Lung (tissue), 12 donors: ENCODE measurements around the gene GIGYF2. TPM values are rescaled to one million over a fixed set of nuclear protein-coding genes. Genes with fewer than 3 reads are reported as not detected.
A peak's percentile ranks its signal among the peaks of the same experiment; 100 is the strongest.

Experiments used
- ATAC-seq: fragments of 200-7000 bp; cut with Tn5 transposase; one replicate; pipeline ENCODE4 v1.9.1; 2020; ENCODE audit warnings: moderate number of reproducible peaks; ENCODE audit not compliant: insufficient read depth, low FRiP score
- DNase-seq, 3 donors: peaks; one replicate each; pipeline ENCODE4 v3.0.0-alpha.2; 2013 to 2017
- H3K27ac ChIP-seq, 2 donors: one replicate each; pipeline ENCODE4 v1.5.1; 2013; ENCODE audit warnings: mild to moderate bottlenecking in 2 of 2, moderate library complexity in 2 of 2, control low read depth in 1 of 2, inconsistent platforms in 1 of 2, low read depth in 1 of 2, low read length in 1 of 2
- H3K27me3 ChIP-seq, 3 donors: one replicate each; pipeline ENCODE4 v1.5.1; 2013; ENCODE audit warnings: low read length in 2 of 3; ENCODE audit not compliant: control insufficient read depth in 3 of 3, insufficient read depth in 3 of 3
- H3K36me3 ChIP-seq, 4 donors: one replicate each; pipeline ENCODE4 v1.5.1; 2013; ENCODE audit warnings: low read length in 4 of 4, mild to moderate bottlenecking in 1 of 4, moderate library complexity in 1 of 4; ENCODE audit not compliant: control insufficient read depth in 4 of 4, insufficient read depth in 4 of 4
- H3K4me1 ChIP-seq, 5 donors: one replicate each; pipeline ENCODE4 v1.5.1; 2013; ENCODE audit warnings: low read length in 5 of 5, mild to moderate bottlenecking in 2 of 5, moderate library complexity in 1 of 5; ENCODE audit not compliant: control insufficient read depth in 5 of 5, insufficient read depth in 5 of 5
- H3K4me3 ChIP-seq: one replicate; pipeline ENCODE4 v1.5.1; 2013; ENCODE audit warnings: mild to moderate bottlenecking, control low read depth, moderate library complexity
- H3K9ac ChIP-seq, 2 donors: one replicate each; pipeline ENCODE4 v1.5.1; 2013; ENCODE audit warnings: low read length in 2 of 2, control low read depth in 1 of 2; ENCODE audit not compliant: insufficient read depth in 1 of 2
- H3K9me3 ChIP-seq, 4 donors: one replicate each; pipeline ENCODE4 v1.5.1; 2013; ENCODE audit warnings: low read length in 3 of 4, mild to moderate bottlenecking in 1 of 4, moderate library complexity in 1 of 4; ENCODE audit not compliant: control insufficient read depth in 4 of 4, insufficient read depth in 3 of 4
- WGBS, 2 donors: extraction: QIAGEN DNeasy Blood & Tissue Kit; methylation state at CpG; one replicate each; pipeline ENCODE4 v1.1.7; 2013; 5-methylcytosine and 5-hydroxymethylcytosine counted together
- polyA plus RNA-seq, 2 donors: library from polyadenylated mRNA; stranded (reverse); fragments of 200-250 nt; gene quantifications; one replicate each; pipeline ENCODE4 v1.2.1, GENCODE V29; 2013
- total RNA-seq, 2 donors: library from RNA; depleted of rRNA in 1 of 2; stranded (reverse); fragments of >200 nt in 1 of 2; gene quantifications; one replicate each; pipeline ENCODE4 v1.2.1, GENCODE V29; 2014 to 2021
- TF ChIP-seq, protein P1 (sequence below): IDR thresholded peaks from 2 replicates; pipeline ENCODE4 v1.5.1; 2012; ENCODE audit warnings: mild to moderate bottlenecking; ENCODE audit errors: control extremely low read depth, extremely low read depth
- donor health status: control.
- donor health status: control.
- donor health status: Bipolar disorder and iron deficiency.
- donor health status: healthy.
- donor health status: DM: yes; HTN: yes; CAD: no.

GIGYF2 gene
- total and polyA plus RNA-seq, 4 donors, result 15.9 to 145 (median 37.3) TPM

DNA sequence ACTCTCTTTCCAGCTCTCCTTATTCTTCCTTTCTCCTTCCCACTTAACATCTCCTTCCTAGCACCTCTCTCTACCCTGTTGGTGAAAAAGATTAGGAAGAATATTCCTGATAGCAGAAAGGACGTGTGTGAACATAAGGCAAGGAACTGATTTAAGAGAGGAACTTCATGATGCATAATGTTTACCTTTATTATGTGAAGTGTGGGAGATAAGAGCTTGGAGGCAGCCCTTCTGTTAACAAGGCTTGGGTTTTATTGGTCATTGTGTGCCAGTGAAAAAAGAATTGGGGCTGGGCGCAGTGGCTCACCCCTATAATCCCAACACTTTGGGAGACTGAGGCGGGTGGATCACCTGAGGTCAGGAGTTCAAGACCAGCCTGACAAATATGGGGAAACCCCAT is 44.8 kb downstream of the GIGYF2 start:
- 84 to 94% methylated on average over 3 of the region's 3 CpGs for WGBS, 2 donors
- TF ChIP-seq, protein P1, sequence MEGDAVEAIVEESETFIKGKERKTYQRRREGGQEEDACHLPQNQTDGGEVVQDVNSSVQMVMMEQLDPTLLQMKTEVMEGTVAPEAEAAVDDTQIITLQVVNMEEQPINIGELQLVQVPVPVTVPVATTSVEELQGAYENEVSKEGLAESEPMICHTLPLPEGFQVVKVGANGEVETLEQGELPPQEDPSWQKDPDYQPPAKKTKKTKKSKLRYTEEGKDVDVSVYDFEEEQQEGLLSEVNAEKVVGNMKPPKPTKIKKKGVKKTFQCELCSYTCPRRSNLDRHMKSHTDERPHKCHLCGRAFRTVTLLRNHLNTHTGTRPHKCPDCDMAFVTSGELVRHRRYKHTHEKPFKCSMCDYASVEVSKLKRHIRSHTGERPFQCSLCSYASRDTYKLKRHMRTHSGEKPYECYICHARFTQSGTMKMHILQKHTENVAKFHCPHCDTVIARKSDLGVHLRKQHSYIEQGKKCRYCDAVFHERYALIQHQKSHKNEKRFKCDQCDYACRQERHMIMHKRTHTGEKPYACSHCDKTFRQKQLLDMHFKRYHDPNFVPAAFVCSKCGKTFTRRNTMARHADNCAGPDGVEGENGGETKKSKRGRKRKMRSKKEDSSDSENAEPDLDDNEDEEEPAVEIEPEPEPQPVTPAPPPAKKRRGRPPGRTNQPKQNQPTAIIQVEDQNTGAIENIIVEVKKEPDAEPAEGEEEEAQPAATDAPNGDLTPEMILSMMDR, result no peak
- ATAC-seq (no peak), DNase-seq (no peak)
- no peaks in the 10 kb centered on the region for H3K4me1 ChIP-seq
- H3K27me3 ChIP-seq, result no peaks in the 10 kb centered on the region
- H3K27ac ChIP-seq, result no peak overlapping the region
- H3K9me3 ChIP-seq, result no peaks in the 10 kb centered on the region
- no peak overlapping the region for H3K9ac ChIP-seq
- H3K4me3 ChIP-seq, result no peak overlapping the region
- peaks cover 0 to 8% (median 4%) of the 10 kb centered on the region in 4 donors for H3K36me3 ChIP-seq

DNA sequence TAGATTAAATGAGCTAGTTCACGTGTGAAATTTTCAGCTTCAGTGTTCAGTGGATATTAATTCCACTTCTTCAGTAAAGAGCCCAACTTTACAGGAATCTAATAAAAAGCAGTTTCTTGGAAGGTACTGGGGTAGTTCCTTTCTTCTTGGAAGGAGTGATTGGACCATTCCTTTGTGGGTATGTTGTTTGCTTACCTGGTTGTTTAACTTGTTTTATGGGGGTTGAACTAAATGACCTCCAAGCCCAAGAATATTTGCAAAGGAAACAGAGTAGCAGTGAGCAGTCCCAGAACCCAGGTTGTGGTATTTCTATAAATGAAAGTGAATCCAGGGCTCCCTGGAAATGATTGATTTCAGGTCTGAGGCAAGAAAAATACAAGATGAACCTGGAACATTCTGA is 47.8 kb downstream of the GIGYF2 start:
- WGBS, 2 donors, result 90 to 95% methylated on average over 1 of the region's 1 CpG
- no peak for ATAC-seq

DNA sequence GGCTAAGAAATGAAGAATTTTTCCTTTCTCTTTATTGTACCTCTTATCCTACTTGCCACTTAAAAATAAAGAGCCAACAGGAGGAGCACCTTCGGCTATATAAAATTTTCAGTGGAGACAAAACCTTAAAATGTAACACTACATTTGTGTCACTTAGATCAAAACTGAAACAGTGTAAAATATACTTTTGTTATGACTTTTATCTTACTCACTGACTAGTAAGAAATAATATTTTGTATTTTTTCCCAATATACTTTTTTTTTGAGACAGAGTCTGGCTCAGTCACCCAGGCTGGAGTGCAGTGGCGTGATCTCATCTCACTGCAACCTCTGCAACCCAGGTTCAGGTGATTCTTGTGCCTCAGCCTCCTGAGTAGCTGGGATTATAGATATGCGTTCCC is 50.9 kb downstream of the GIGYF2 start:
- H3K9me3 ChIP-seq, result no peaks in the 10 kb centered on the region
- WGBS, 2 donors, result 91 to 96% methylated on average over 3 of the region's 3 CpGs
- no peak overlapping the region for H3K27ac ChIP-seq
- no peaks in the 10 kb centered on the region for H3K27me3 ChIP-seq
- no peaks in the 10 kb centered on the region for H3K4me1 ChIP-seq
- ATAC-seq (no peak), DNase-seq (no peak)
- TF ChIP-seq, protein P1, result no peak
- H3K9ac ChIP-seq, result no peak overlapping the region
- peaks cover 11 to 24% (median 21%) of the 10 kb centered on the region in 4 donors for H3K36me3 ChIP-seq
- no peak overlapping the region for H3K4me3 ChIP-seq

More for the DNA sequence above, 47.8 kb downstream of the GIGYF2 start:
- peak in 2 of 3 donors; percentile 11 to 14 for DNase-seq
- no peak overlapping the region for H3K4me3 ChIP-seq
- H3K4me1 ChIP-seq, result no peaks in the 10 kb centered on the region
- no peaks in the 10 kb centered on the region for H3K9me3 ChIP-seq
- no peak overlapping the region for H3K27ac ChIP-seq
- TF ChIP-seq, protein P1, result no peak
- H3K36me3 ChIP-seq, result peaks cover 6 to 18% (median 14%) of the 10 kb centered on the region in 4 donors
- H3K27me3 ChIP-seq, result no peaks in the 10 kb centered on the region
- no peak overlapping the region for H3K9ac ChIP-seq

DNA sequence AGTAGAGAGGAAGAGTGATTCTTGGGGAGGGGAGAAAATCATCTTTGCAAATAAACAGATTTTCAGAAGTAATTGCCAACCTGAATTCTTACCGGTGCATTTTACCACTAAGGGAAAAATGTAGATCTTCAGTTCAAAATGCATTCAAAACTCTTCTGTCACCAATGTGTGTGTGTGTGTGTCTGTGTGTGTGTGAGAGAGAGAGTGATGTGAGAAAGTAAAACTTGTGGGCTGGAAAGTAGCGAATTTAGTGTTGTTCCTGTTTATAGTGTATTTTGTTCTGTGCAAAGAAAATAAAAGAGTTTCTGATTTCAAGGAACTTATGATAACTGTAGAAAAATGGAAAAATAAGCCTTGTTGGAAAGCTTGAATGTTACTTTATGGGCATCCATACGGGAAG is 52.2 kb downstream of the GIGYF2 start:
- peaks cover 7 to 27% (median 23%) of the 10 kb centered on the region in 4 donors for H3K36me3 ChIP-seq
- ATAC-seq, result no peak

More for the DNA sequence above, 52.2 kb downstream of the GIGYF2 start:
- DNase-seq, result no peak
- no peaks in the 10 kb centered on the region for H3K9me3 ChIP-seq
- H3K4me1 ChIP-seq, result no peaks in the 10 kb centered on the region
- WGBS, 2 donors, result 79 to 93% methylated on average over 3 of the region's 3 CpGs
- TF ChIP-seq, protein P1, result no peak
- no peak overlapping the region for H3K9ac ChIP-seq
- no peak overlapping the region for H3K4me3 ChIP-seq
- no peak overlapping the region for H3K27ac ChIP-seq
- H3K27me3 ChIP-seq, result no peaks in the 10 kb centered on the region
